Osteocyte (in vitro differentiated cells): ENCODE results near the gene FN3KRP. TPM values are rescaled to one million over a fixed set of nuclear protein-coding genes. Genes with fewer than 3 reads are reported as not detected.
A peak's percentile ranks its signal among the peaks of the same experiment; 100 is the strongest.

Experiments used
- DNase-seq: peaks from one replicate; pipeline ENCODE4 v3.0.0; 2021; ENCODE audit warnings: mixed read lengths; ENCODE audit not compliant: unreplicated experiment; ENCODE audit errors: extremely low spot score
- H3K27ac Mint-ChIP-seq: one replicate; pipeline ENCODE4 v1.8.0; 2021; ENCODE audit warnings: mild to moderate bottlenecking, mixed read lengths; ENCODE audit not compliant: unreplicated experiment
- H3K27me3 Mint-ChIP-seq: one replicate; pipeline ENCODE4 v1.8.0; 2021; ENCODE audit warnings: mixed read lengths; ENCODE audit not compliant: unreplicated experiment
- H3K36me3 Mint-ChIP-seq: one replicate; pipeline ENCODE4 v1.8.0; 2021; ENCODE audit warnings: mixed read lengths; ENCODE audit not compliant: unreplicated experiment
- H3K4me1 Mint-ChIP-seq: one replicate; pipeline ENCODE4 v1.8.0; 2021; ENCODE audit warnings: mixed read lengths; ENCODE audit not compliant: unreplicated experiment
- H3K4me3 Mint-ChIP-seq: one replicate; pipeline ENCODE4 v1.8.0; 2021; ENCODE audit warnings: mild to moderate bottlenecking, moderate library complexity, mixed read lengths; ENCODE audit not compliant: unreplicated experiment
- H3K9me3 Mint-ChIP-seq: one replicate; pipeline ENCODE4 v1.8.0; 2021; ENCODE audit warnings: mixed read lengths; ENCODE audit not compliant: unreplicated experiment
- total RNA-seq: library from RNA; stranded (reverse); gene quantifications from 2 replicates; pipeline ENCODE4 v1.2.1, GENCODE V29; 2021
- TF ChIP-seq, protein P1 (sequence below): fragments of 200-600 bp; sonication (generic); IDR thresholded peaks from 2 replicates; pipeline ENCODE4 v1.5.0; 2021; ENCODE audit warnings: antibody characterized with exemption, mild to moderate bottlenecking, moderate library complexity

FN3KRP gene
- total RNA-seq, 1 donor from 2014 or later, result 31.7 TPM

DNA sequence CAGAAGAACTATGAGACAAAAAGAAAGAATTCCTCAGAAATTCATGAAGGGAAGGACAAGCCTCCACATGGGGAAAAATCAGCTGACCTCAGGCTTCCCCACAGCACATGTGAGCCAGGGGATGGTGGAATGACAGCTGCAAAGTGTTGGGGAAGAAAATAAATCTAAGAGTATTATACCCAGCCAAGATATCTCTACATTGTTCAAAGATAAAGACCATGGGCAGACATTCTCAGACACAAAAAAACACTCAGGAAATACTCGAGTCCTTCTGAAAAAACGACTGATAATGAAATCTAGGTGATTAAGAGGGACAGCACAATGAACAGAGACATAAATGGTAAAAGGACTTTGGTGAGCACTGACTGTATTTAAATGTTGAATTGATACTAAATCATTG lies 21.9 kb upstream of the FN3KRP start:
- peaks cover 7% of the 10 kb centered on the region for H3K4me1 Mint-ChIP-seq
- H3K36me3 Mint-ChIP-seq, result peaks cover 12% of the 10 kb centered on the region
- no peaks in the 10 kb centered on the region for H3K27me3 Mint-ChIP-seq
- peaks cover 6% of the 10 kb centered on the region for H3K9me3 Mint-ChIP-seq
- TF ChIP-seq, protein P1, sequence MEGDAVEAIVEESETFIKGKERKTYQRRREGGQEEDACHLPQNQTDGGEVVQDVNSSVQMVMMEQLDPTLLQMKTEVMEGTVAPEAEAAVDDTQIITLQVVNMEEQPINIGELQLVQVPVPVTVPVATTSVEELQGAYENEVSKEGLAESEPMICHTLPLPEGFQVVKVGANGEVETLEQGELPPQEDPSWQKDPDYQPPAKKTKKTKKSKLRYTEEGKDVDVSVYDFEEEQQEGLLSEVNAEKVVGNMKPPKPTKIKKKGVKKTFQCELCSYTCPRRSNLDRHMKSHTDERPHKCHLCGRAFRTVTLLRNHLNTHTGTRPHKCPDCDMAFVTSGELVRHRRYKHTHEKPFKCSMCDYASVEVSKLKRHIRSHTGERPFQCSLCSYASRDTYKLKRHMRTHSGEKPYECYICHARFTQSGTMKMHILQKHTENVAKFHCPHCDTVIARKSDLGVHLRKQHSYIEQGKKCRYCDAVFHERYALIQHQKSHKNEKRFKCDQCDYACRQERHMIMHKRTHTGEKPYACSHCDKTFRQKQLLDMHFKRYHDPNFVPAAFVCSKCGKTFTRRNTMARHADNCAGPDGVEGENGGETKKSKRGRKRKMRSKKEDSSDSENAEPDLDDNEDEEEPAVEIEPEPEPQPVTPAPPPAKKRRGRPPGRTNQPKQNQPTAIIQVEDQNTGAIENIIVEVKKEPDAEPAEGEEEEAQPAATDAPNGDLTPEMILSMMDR, result no peak
- no peak overlapping the region for H3K27ac Mint-ChIP-seq
- DNase-seq, result no peak
- no peak overlapping the region for H3K4me3 Mint-ChIP-seq

DNA sequence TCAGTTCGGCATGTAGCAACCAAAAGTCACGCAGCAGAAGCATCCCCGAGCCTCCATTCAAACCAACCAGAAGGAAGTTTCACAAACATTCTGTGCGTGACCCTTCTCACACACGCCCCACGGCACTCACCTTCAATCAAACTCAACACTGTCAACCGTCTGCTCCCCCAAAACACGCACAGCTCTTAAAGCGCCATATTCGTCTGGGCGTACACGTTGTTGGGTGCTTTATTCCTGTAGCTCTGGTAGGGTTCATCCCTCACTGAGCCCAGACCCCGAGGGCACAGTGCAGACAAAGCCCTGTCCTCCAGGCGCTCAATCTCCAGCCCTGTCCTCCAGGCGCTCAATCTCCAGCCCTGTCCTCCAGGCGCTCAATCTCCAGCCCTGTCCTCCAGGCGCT lies 20.2 kb upstream of the FN3KRP start:
- Mint-ChIP-seq H3K4me1 (peaks cover 8% of the 10 kb centered on the region), H3K9me3 (peaks cover 6% of the 10 kb centered on the region), H3K27me3 (no peaks in the 10 kb centered on the region), H3K4me3 (no peak overlapping the region), H3K36me3 (peaks cover 12% of the 10 kb centered on the region), H3K27ac (no peak overlapping the region)
- TF ChIP-seq, protein P1, result no peak
- DNase-seq, result no peak

DNA sequence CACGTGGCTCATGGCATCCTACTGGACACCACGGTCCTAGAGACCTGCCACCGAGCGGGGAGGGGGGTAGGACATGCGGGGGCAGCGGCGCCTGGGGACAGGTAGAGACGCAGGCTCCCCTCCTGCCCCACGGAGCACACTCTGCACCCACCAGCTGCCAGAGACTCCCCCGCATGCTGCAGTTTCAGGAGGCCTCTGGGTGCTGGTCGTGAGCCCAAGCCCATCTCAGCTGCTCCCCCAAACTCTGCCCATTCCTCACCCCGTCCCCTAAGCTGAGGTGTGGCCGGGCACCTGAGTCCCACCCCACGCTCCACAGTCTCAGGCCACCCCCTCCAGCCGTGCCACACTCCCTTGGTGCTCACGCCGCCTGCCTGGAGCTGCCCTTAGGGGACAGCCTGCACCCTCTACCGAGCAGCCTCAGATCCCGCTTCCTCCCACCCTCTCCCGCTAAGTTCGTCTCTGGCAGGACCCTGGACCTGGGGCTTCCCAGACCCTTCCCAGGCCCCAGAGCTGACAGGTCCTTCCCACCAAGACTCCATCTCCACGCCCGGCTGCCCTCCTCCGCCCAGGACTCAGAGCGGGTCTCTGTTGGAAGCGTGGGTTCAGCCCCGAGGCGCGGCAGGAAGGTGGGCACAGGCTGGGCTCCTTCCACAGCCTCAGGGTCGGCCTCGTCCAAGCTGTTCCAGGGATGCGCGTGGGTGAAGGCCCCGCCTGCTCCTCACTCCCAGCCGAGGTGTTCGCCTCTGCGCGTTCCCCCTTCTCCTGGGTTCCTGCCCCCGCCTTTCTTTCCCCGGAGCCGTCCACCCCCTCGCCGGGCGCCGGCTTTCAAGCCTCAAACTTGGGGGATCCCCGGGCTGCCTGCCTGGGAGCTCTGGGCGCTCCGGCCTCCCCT lies 19.3 kb upstream of the FN3KRP start:
- H3K4me1 Mint-ChIP-seq, result peaks cover 10% of the 10 kb centered on the region
- no peak for DNase-seq
- H3K4me3 Mint-ChIP-seq, result peak overlapping the region; percentile 63
- peaks cover 6% of the 10 kb centered on the region for H3K9me3 Mint-ChIP-seq
- no peaks in the 10 kb centered on the region for H3K27me3 Mint-ChIP-seq
- H3K36me3 Mint-ChIP-seq, result peaks cover 12% of the 10 kb centered on the region
- TF ChIP-seq, protein P1, result no peak
- no peak overlapping the region for H3K27ac Mint-ChIP-seq

DNA sequence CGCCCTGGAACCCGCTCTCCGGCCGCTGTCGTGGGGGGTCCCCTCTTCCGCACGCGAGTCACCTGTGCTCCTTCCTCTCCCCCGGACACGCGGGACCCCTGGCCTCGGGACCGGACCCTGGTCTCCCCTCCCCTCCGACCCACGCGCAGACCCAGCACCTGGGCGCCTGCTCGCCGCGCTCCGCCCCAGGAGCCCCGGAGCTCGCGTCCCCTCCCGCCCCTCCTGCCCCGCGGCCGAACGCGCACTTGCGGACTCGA lies 18.8 kb upstream of the FN3KRP start:
- no peak for DNase-seq
- TF ChIP-seq, protein P1, result no peak
- Mint-ChIP-seq H3K9me3 (peaks cover 6% of the 10 kb centered on the region), H3K27ac (no peak overlapping the region), H3K27me3 (no peaks in the 10 kb centered on the region), H3K36me3 (peaks cover 12% of the 10 kb centered on the region), H3K4me3 (peak overlapping the region; percentile 63), H3K4me1 (peaks cover 13% of the 10 kb centered on the region)

DNA sequence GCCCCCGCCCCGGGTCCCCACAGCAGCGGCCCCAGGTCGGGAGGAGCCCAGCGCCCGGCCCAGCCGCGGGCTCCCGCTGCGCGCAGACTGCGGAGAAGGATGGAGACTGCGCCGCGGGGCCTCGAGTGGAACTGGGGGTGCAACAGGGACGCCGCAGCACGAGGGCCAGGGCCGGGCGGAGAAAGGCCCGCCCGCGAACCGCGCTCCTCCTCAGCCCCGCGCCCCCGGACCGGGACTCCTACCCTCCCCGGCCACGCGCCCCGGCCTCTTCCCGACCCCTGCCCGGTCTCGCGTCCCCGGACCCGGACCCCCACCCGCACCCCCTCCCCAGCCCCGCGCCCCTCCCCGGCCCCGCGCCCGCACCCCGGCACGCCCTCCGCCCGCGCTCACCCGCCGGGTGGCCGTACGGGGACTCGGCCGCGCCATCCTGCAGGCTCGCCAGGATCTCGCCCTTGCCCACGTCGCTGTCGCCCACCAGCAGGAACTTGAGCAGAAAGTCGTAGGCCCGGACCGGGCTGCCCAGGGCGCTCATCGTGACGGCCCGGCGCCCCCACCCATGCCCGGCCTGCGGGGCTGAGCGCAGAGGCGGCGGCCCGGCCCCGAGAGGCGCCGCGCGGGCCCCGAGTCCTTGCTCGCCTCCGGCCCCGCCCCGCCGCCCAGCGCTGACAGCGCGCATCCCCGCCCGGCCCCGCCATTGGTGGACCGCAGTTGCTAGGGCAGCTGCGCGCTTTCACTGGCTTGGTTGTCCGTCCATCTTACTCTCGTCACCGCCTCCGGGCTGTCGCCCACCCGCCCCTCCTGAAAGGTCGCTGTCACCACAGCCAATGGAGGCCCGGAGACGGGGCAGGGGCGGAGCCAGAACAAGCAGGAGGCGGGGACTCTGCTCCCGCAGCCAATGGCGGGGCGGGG lies 18.2 kb upstream of the FN3KRP start, which contains the start of gene RAB40B:
TSS of gene RAB40B (minus strand) at position 634 of the 909 bp plus-strand sequence. CDS start at position 532, 102 bp downstream.
- DNase-seq, result peak; percentile 100
- Mint-ChIP-seq H3K9me3 (peaks cover 6% of the 10 kb centered on the region), H3K4me3 (peak within 1 kb of the TSS; percentile 79), H3K27me3 (no peaks in the 10 kb centered on the region), H3K4me1 (peaks cover 13% of the 10 kb centered on the region), H3K27ac (no peak within 1 kb of the TSS), H3K36me3 (peaks cover 10% of the 10 kb centered on the region)
- TF ChIP-seq, protein P1, result no peak
